DND-41 (cell line): Measurements from ENCODE around the gene SWSAP1.
"Not testable (repeated sequence)": the region's sequence is repeated elsewhere in the genome, so short reads cannot be mapped to it uniquely, and the experiment has no call there.

Experiments used
- ATAC-seq: fragments of 200-7000 bp; cut with Tn5 transposase; 3 replicates; pipeline ENCODE4 v1.9.1; 2021; ENCODE audit warnings: low read depth; ENCODE audit not compliant: insufficient read depth
- DNase-seq: peaks from one replicate; pipeline ENCODE4 v3.0.0-alpha.2; 2020
- H2AFZ ChIP-seq: 2 replicates; pipeline ENCODE4 v1.6.0; 2012; ENCODE audit warnings: low read depth, low read length
- H3K27ac ChIP-seq: 2 replicates; pipeline ENCODE4 v1.5.1; 2012; ENCODE audit warnings: low read length, inconsistent platforms
- H3K27me3 ChIP-seq: fragments of 200-600 bp; sonication (generic); 2 replicates; pipeline ENCODE4 v1.6.0; 2012; ENCODE audit warnings: low read length, mild to moderate bottlenecking, inconsistent platforms; ENCODE audit not compliant: insufficient read depth, poor library complexity
- H3K36me3 ChIP-seq: 2 replicates; pipeline ENCODE4 v1.5.1; 2012; ENCODE audit warnings: low read length, inconsistent platforms; ENCODE audit not compliant: insufficient read depth
- H3K4me1 ChIP-seq: 2 replicates; pipeline ENCODE4 v1.5.1; 2012; ENCODE audit warnings: mild to moderate bottlenecking, low read length; ENCODE audit not compliant: insufficient read depth
- H3K4me2 ChIP-seq: 2 replicates; pipeline ENCODE4 v1.6.0; 2012; ENCODE audit warnings: mild to moderate bottlenecking, moderate library complexity, low read length, inconsistent platforms; ENCODE audit not compliant: insufficient read depth
- H3K4me3 ChIP-seq, 2 experiments: fragments of 200-600 bp in 1 of 2; shearing (Covaris generic) in 1 of 2; 2 replicates each; pipeline ENCODE4 v1.5.1; 2012 to 2016; ENCODE audit warnings: inconsistent platforms in 2 of 2, low read length in 2 of 2, mild to moderate bottlenecking in 2 of 2, low read depth in 1 of 2, moderate library complexity in 1 of 2
- H3K79me2 ChIP-seq: 2 replicates; pipeline ENCODE4 v1.6.0; 2012; ENCODE audit warnings: low read length, inconsistent platforms; ENCODE audit not compliant: insufficient read depth
- H3K9ac ChIP-seq: 2 replicates; pipeline ENCODE4 v1.6.0; 2012; ENCODE audit warnings: low read depth, mild to moderate bottlenecking, inconsistent platforms, low read length, moderate library complexity
- H3K9me3 ChIP-seq: 2 replicates; pipeline ENCODE4 v1.5.1; 2012; ENCODE audit warnings: low read length, moderate library complexity, mild to moderate bottlenecking, inconsistent platforms; ENCODE audit not compliant: insufficient read depth, severe bottlenecking
- H4K20me1 ChIP-seq: 2 replicates; pipeline ENCODE4 v1.6.0; 2012; ENCODE audit warnings: low read length; ENCODE audit not compliant: insufficient read depth
- EZH2 ChIP-seq: IDR thresholded peaks from 3 replicates; pipeline ENCODE4 v1.6.1; 2012; ENCODE audit warnings: borderline replicate concordance, low read depth, mild to moderate bottlenecking, moderate library complexity, low read length, inconsistent platforms; ENCODE audit not compliant: severe bottlenecking
- TF ChIP-seq, protein P1 (sequence below): IDR thresholded peaks from 2 replicates; pipeline ENCODE4 v1.5.1; 2012; ENCODE audit warnings: borderline replicate concordance, low read length, moderate library complexity, mild to moderate bottlenecking; ENCODE audit not compliant: poor library complexity, severe bottlenecking; ENCODE audit errors: extremely low read depth

Gene SWSAP1

DNA sequence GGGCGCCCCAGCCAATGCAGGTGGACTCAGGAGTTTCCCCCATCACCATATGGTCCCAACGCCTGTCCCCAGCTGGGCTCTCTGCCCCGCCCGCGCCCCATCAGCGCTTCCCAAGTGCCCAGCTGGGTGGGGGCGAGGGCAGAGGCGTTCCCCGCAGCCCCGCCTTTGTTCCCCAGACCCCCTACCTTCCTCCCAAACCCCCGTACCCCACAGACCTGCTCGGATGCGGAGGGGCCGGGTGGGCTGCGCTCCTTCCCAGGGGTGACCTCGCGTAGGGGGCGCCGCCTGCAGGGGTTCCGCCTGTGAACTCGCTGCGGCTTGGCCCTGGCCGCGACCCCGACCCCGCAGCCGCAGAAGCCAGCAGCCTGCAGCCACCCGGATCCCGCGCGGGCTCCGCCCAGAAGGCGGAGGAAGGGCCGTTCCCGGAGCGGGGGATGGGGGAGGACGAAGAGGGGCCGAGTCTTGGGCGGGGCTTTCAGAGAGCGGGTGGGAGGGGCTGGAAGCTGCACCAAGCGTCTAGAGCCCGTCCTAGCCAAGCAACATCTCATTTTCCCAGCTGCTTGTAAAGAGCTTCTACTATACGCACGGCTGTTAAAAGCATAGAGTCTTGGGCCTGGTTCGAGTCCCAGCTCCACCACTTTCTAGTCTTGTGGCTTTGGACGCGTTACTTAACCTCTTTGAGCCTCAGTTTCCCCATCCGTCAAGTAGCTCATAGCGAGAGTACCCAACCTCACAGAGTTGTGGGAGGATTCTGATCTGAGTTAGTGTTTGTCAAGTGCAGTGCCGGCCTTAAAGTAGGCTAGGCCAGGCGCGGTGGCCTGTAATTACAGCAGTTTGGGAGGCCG, 35.0 kb upstream of the SWSAP1 start, which contains the start of gene RAB3D:
TSS of gene RAB3D (minus strand) at position 404 of the 845 bp plus-strand sequence. CDS start 2,258 bp downstream, outside the sequence.
- peaks cover 29% of the 10 kb centered on the region for H3K36me3 ChIP-seq
- peak; percentile 94 for ATAC-seq
- peak; percentile 95 for DNase-seq
- H2AFZ ChIP-seq, result peak within 1 kb of the TSS; percentile 86
- no peaks in the 10 kb centered on the region for H3K9me3 ChIP-seq
- H3K4me1 ChIP-seq, result peaks cover 30% of the 10 kb centered on the region
- H3K4me3 ChIP-seq, result peak within 1 kb of the TSS; percentile 62 to 64
- no peaks in the 10 kb centered on the region; the same call in 1 of the 2 replicates for H4K20me1 ChIP-seq
- no peak for TF ChIP-seq EZH2
- TF ChIP-seq, protein P1, sequence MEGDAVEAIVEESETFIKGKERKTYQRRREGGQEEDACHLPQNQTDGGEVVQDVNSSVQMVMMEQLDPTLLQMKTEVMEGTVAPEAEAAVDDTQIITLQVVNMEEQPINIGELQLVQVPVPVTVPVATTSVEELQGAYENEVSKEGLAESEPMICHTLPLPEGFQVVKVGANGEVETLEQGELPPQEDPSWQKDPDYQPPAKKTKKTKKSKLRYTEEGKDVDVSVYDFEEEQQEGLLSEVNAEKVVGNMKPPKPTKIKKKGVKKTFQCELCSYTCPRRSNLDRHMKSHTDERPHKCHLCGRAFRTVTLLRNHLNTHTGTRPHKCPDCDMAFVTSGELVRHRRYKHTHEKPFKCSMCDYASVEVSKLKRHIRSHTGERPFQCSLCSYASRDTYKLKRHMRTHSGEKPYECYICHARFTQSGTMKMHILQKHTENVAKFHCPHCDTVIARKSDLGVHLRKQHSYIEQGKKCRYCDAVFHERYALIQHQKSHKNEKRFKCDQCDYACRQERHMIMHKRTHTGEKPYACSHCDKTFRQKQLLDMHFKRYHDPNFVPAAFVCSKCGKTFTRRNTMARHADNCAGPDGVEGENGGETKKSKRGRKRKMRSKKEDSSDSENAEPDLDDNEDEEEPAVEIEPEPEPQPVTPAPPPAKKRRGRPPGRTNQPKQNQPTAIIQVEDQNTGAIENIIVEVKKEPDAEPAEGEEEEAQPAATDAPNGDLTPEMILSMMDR, result peak; percentile 5
- H3K4me2 ChIP-seq, result peak within 1 kb of the TSS; percentile 84
- peak within 1 kb of the TSS; percentile 74 for H3K9ac ChIP-seq
- H3K27me3 ChIP-seq, result no peaks in the 10 kb centered on the region
- peaks cover 13% of the 10 kb centered on the region for H3K79me2 ChIP-seq
- peak within 1 kb of the TSS; percentile 84 for H3K27ac ChIP-seq

- H3K4me3 ChIP-seq, result peak overlapping the region; percentile 62 to 64
Observed at GRCh38 chr19:11340099-11340467, 34.4 kb upstream of the SWSAP1 start.

DNA sequence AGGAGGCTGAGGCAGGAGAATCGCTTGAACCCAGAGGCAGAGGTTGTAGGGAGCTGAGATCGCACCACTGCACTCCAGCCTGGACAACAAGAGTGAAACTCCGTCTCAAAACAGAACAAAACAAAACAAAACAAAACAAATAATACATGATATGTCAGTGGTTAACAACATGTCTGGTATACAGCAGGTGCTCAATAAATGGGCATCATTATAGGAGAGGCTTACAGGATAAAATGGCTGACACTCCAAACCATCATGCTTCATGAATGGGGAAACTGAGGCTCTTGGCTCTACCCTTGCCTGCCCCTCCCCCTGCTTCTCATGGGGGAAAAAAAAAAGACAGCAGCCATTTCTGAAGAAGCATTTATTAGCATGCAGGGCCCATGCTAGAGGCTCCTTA, 32.0 kb upstream of the SWSAP1 start:
- Histone ChIP-seq H3K9me3 (no peaks in the 10 kb centered on the region), H3K27ac (no peak overlapping the region), H3K36me3 (peaks cover 5% of the 10 kb centered on the region; the same call in 1 of the 2 replicates), H3K4me3 (no peak overlapping the region), H3K9ac (no peak overlapping the region), H4K20me1 (no peaks in the 10 kb centered on the region), H3K27me3 (no peaks in the 10 kb centered on the region), H3K4me2 (no peak overlapping the region), H2AFZ (no peak overlapping the region), H3K79me2 (peaks cover 23% of the 10 kb centered on the region), H3K4me1 (peaks cover 48% of the 10 kb centered on the region)
- no peak for TF ChIP-seq EZH2
- TF ChIP-seq, protein P1, result no peak
- no peak for DNase-seq
- ATAC-seq, result no peak

More at GRCh38 chr19:11340099-11340467, 34.4 kb upstream of the SWSAP1 start:
- Histone ChIP-seq H2AFZ (peak overlapping the region; percentile 86), H3K4me1 (peaks cover 36% of the 10 kb centered on the region), H3K9ac (peak overlapping the region; percentile 74), H3K27ac (peak overlapping the region; percentile 84), H3K36me3 (peaks cover 26% of the 10 kb centered on the region), H3K79me2 (peaks cover 14% of the 10 kb centered on the region), H3K4me2 (peak overlapping the region; percentile 84)
- not testable (repeated sequence) for H4K20me1 ChIP-seq, ATAC-seq, H3K9me3 ChIP-seq, DNase-seq, H3K27me3 ChIP-seq

- no peaks in the 10 kb centered on the region for H3K27me3 ChIP-seq
- peak overlapping the region; percentile 78 for H3K4me2 ChIP-seq
- H3K36me3 ChIP-seq, result peaks cover 5% of the 10 kb centered on the region; the same call in 1 of the 2 replicates
- peaks cover 11% of the 10 kb centered on the region for H3K79me2 ChIP-seq
- TF ChIP-seq, protein P1, result no peak
- no peak for TF ChIP-seq EZH2
- H3K27ac ChIP-seq, result peak overlapping the region; percentile 71
- H2AFZ ChIP-seq, result peak overlapping the region; percentile 77
- no peaks in the 10 kb centered on the region for H4K20me1 ChIP-seq
- peak overlapping the region; percentile 47 to 95; a peak in 3 of 4 replicates for H3K4me3 ChIP-seq
- DNase-seq (no peak), ATAC-seq (no peak)
- peak overlapping the region; percentile 66 for H3K9ac ChIP-seq
- peaks cover 31% of the 10 kb centered on the region for H3K4me1 ChIP-seq
- peaks cover 3% of the 10 kb centered on the region for H3K9me3 ChIP-seq
Observed at GRCh38 chr19:11345122-11345803, 29.2 kb upstream of the SWSAP1 start.
